Left hindlimb (tissue), 1 donor: ENCODE measurements around the gene FNDC3A.
"Not testable (repeated sequence)": the region's sequence is repeated elsewhere in the genome, so short reads cannot be mapped to it uniquely, and the experiment has no call there.

Source experiments
- DNase-seq: peaks from one replicate; pipeline ENCODE4 v3.0.0-alpha.2; 2018

The FNDC3A gene

GRCh38 chr13:49098771-49099512 is 123.2 kb downstream of the FNDC3A start:
- no peak for DNase-seq

GRCh38 chr13:49099513-49099877 is 123.8 kb downstream of the FNDC3A start:
- DNase-seq, result no peak

- DNase-seq, result no peak
Measured at GRCh38 chr13:49100637-49101570, 125.2 kb downstream of the FNDC3A start.

- no peak for DNase-seq
Measured at GRCh38 chr13:49108196-49108595, 132.5 kb downstream of the FNDC3A start.

- DNase-seq, result peak; percentile 80
Measured at GRCh38 chr13:49110122-49110912, 134.6 kb downstream of the FNDC3A start.

- DNase-seq, result no peak
Measured at GRCh38 chr13:49110913-49111170, 135.1 kb downstream of the FNDC3A start.

GRCh38 chr13:49112782-49113525 is 137.2 kb downstream of the FNDC3A start:
- DNase-seq, result no peak

GRCh38 chr13:49113526-49114286 is 138.0 kb downstream of the FNDC3A start:
- DNase-seq, result no peak

GRCh38 chr13:49116873-49117272 is 141.2 kb downstream of the FNDC3A start:
- no peak for DNase-seq

GRCh38 chr13:49118455-49118854 is 142.7 kb downstream of the FNDC3A start:
- DNase-seq, result not testable (repeated sequence)

GRCh38 chr13:49124693-49125304 is 149.1 kb downstream of the FNDC3A start:
- no peak for DNase-seq

- no peak for DNase-seq
Measured at GRCh38 chr13:49125964-49126524, 150.3 kb downstream of the FNDC3A start.

- no peak for DNase-seq
Measured at GRCh38 chr13:49132479-49133002, 156.8 kb downstream of the FNDC3A start.

- DNase-seq, result no peak
Measured at GRCh38 chr13:49134305-49134704, 158.6 kb downstream of the FNDC3A start.

- not testable (repeated sequence) for DNase-seq
Measured at GRCh38 chr13:49137138-49137643, 161.5 kb downstream of the FNDC3A start.

GRCh38 chr13:49140910-49141611 is 165.3 kb downstream of the FNDC3A start:
- no peak for DNase-seq

GRCh38 chr13:49146950-49147355 is 171.2 kb downstream of the FNDC3A start:
- no peak for DNase-seq

GRCh38 chr13:49148405-49148804 is 172.7 kb downstream of the FNDC3A start:
- DNase-seq, result no peak

GRCh38 chr13:49157955-49158584 is 182.4 kb downstream of the FNDC3A start:
- DNase-seq, result not testable (repeated sequence)
